B cell (primary cell): Measurements from ENCODE around the gene TNKS1BP1.
"Not testable (repeated sequence)": the region's sequence is repeated elsewhere in the genome, so short reads cannot be mapped to it uniquely, and the experiment has no call there.

Experiments
- CTCF ChIP-seq: fragments of 200-600 bp; IDR thresholded peaks from one replicate; pipeline ENCODE4 v1.8.0; 2022; ENCODE audit warnings: antibody characterized with exemption, mild to moderate bottlenecking
- EZH2 ChIP-seq: IDR thresholded peaks from 2 replicates; pipeline ENCODE4 v1.6.1; 2012; ENCODE audit warnings: borderline replicate concordance, low read depth, mild to moderate bottlenecking, moderate library complexity, low read length; ENCODE audit not compliant: insufficient read depth, poor library complexity, severe bottlenecking

GRCh38 chr11:57336856-57337255, 12.1 kb upstream of the TNKS1BP1 start:
- TF ChIP-seq CTCF, EZH2: not testable (repeated sequence)
